K562 (cell line): ENCODE data around the gene HIVEP3. TPM values are rescaled to one million over a fixed set of nuclear protein-coding genes. Genes with fewer than 3 reads are reported as not detected.

Experiments used
- BHLHE40 ChIP-seq: IDR thresholded peaks from 2 replicates; pipeline ENCODE4 v1.6.1; 2011; ENCODE audit warnings: low read length, improper control_type of control experiment
- CHD4 ChIP-seq: fragments of 200-600 bp; sonication (generic); IDR thresholded peaks from 3 replicates; pipeline ENCODE4 v1.6.1; 2012; ENCODE audit warnings: low read depth, mild to moderate bottlenecking, mixed read lengths, low read length, inconsistent platforms; ENCODE audit not compliant: insufficient read depth, insufficient replicate concordance, poor library complexity, severe bottlenecking
- CTBP1 ChIP-seq: fragments of 450-650 bp; IDR thresholded peaks from 2 replicates; pipeline ENCODE4 v1.6.1; 2016; ENCODE audit warnings: borderline replicate concordance
- EGR1 ChIP-seq: fragments of 450-650 bp; conservative IDR thresholded peaks from 2 replicates; pipeline ENCODE4 v1.6.1; 2017; ENCODE audit warnings: mild to moderate bottlenecking
- FOXP1 ChIP-seq: sonication (generic); formaldehyde crosslinking; IDR thresholded peaks from 2 replicates; pipeline ENCODE4 v1.8.0; 2022; ENCODE audit warnings: mild to moderate bottlenecking, missing genetic modification reagents
- GATAD2B ChIP-seq: fragments of 450-650 bp; IDR thresholded peaks from 2 replicates; pipeline ENCODE4 v1.6.1; 2017; ENCODE audit warnings: mild to moderate bottlenecking, borderline replicate concordance
- JUN ChIP-seq, 2 experiments: sonication (generic) in 1 of 2; formaldehyde crosslinking in 1 of 2; IDR thresholded peaks; 2 replicates each; pipeline versions ENCODE4 v1.6.1 to v1.8.0; 2012 to 2022; ENCODE audit warnings: borderline replicate concordance in 2 of 2, mild to moderate bottlenecking in 2 of 2, improper control_type of control experiment in 1 of 2, low read depth in 1 of 2, low read length in 1 of 2, missing genetic modification reagents in 1 of 2
- KAT7 ChIP-seq: sonication (generic); formaldehyde crosslinking; IDR thresholded peaks from 2 replicates; pipeline ENCODE4 v1.8.0; 2022; ENCODE audit warnings: missing genetic modification reagents, mild to moderate bottlenecking, borderline replicate concordance
- KDM2B ChIP-seq: fragments of 250-450 bp; sonication (Bioruptor Pico); IDR thresholded peaks from 2 replicates; pipeline ENCODE4 v1.8.0; 2021; ENCODE audit warnings: mild to moderate bottlenecking, moderate library complexity
- LEF1 ChIP-seq: fragments of 450-650 bp; IDR thresholded peaks from 2 replicates; pipeline ENCODE4 v1.6.1; 2016; ENCODE audit warnings: mild to moderate bottlenecking
- MAFF ChIP-seq: IDR thresholded peaks from 2 replicates; pipeline ENCODE4 v1.6.1; 2012; ENCODE audit warnings: low read length, improper control_type of control experiment
- NR4A1 ChIP-seq, 2 experiments: fragments of 250-450 bp in 1 of 2; fragments of 450-650 bp in 1 of 2; sonication (Bioruptor Pico) in 1 of 2; IDR thresholded peaks; 2 replicates each; pipeline versions ENCODE4 v1.4.0 to v1.6.1; 2016 to 2020; ENCODE audit warnings: mild to moderate bottlenecking in 2 of 2, missing compliant biosample characterization in 1 of 2, missing genetic modification characterization in 1 of 2, moderate library complexity in 1 of 2
- PCBP1 ChIP-seq: fragments of 200-400 bp; formaldehyde crosslinking; IDR thresholded peaks from 2 replicates; pipeline ENCODE4 v1.6.1; 2018; ENCODE audit warnings: mild to moderate bottlenecking, low read depth, low read length; ENCODE audit not compliant: poor library complexity, severe bottlenecking
- RBBP5 ChIP-seq: fragments of 200-600 bp; sonication (generic); IDR thresholded peaks from 2 replicates; pipeline ENCODE4 v1.6.1; 2012; ENCODE audit warnings: borderline replicate concordance, mild to moderate bottlenecking, low read length, control low read depth, inconsistent platforms; ENCODE audit not compliant: insufficient read depth, poor library complexity, severe bottlenecking
- TBP ChIP-seq: optimal IDR thresholded peaks from 2 replicates; pipeline ENCODE3; 2011; ENCODE audit warnings: low read depth, low read length, improper control_type of control experiment
- U2AF1 ChIP-seq: fragments of 200-400 bp; formaldehyde crosslinking; optimal IDR thresholded peaks from 2 replicates; pipeline ENCODE3; 2017; ENCODE audit warnings: mild to moderate bottlenecking, low read depth, low read length, moderate library complexity
- ZNF277 ChIP-seq: fragments of 250-450 bp; sonication (Bioruptor Pico); IDR thresholded peaks from 2 replicates; pipeline ENCODE4 v1.8.0; 2022; ENCODE audit warnings: inconsistent platforms, mild to moderate bottlenecking, moderate library complexity, borderline replicate concordance
- ZNF511 ChIP-seq: sonication (generic); formaldehyde crosslinking; IDR thresholded peaks from 2 replicates; pipeline ENCODE4 v1.8.0; 2022; ENCODE audit warnings: mild to moderate bottlenecking, missing genetic modification reagents
- polyA plus RNA-seq, 8 experiments: library from polyadenylated mRNA; depleted of rRNA in 4 of 8; stranded (reverse) in 5 of 8; unstranded in 3 of 8; fragments of >200 nt; fragmentation: Nextera tagmentation in 2 of 8; fragmentation: Illumina TruSeq in 1 of 8; extraction: Ambion mirVana in 2 of 8; extraction: Trizol in 1 of 8; gene quantifications; 2 replicates each; pipeline versions ENCODE4 v1.2.1 to v1.2.3, GENCODE V29; 2011 to 2014; ENCODE audit warnings: inconsistent platforms in 1 of 8, missing spikeins in 1 of 8
- total RNA-seq, 7 experiments: library from RNA; depleted of rRNA in 6 of 7; stranded (reverse); fragments of >200 nt in 6 of 7; fragmentation: Illumina TruSeq in 2 of 7; extraction: Trizol in 2 of 7; gene quantifications; 2 replicates each; pipeline versions ENCODE4 v1.2.1 to v1.2.3, GENCODE V29; 2011 to 2021; ENCODE audit warnings: low replicate concordance in 1 of 7
- TF ChIP-seq, protein P1 (sequence below): fragments of 250-450 bp; sonication (Bioruptor Pico); IDR thresholded peaks from 2 replicates; pipeline ENCODE4 v1.4.0; 2020; ENCODE audit warnings: mild to moderate bottlenecking

The HIVEP3 gene
- total and polyA plus RNA-seq, 9 of the 15 experiments (the other 6 are each of a cell fraction or from before 2014, with no cell fraction given) = 0.09 to 0.58 (median 0.34) TPM; not detected in 1

GRCh38 chr1:41496080-41497055, 422.4 kb downstream of the HIVEP3 start (continued):
- TF ChIP-seq TBP (peak; percentile 18), MAFF (no peak), KAT7 (CRISPR knock-in tag) (0 out of 2 replicates have a peak, but pooled peaks have one; percentile 35), NR4A1 (CRISPR knock-in tag; IDR thresholded peaks at IDR 0.05) (no peak), NR4A1 (tag; IDR thresholded peaks at IDR 0.05) (0 out of 2 replicates have a peak, but pooled peaks have one; percentile 37), RBBP5 (peak; percentile 59), U2AF1 (peak; percentile 90), BHLHE40 (peak; percentile 97), KDM2B (CRISPR knock-in tag) (0 out of 2 replicates have a peak, but pooled peaks have one; percentile 33), PCBP1 (peak; percentile 63), EGR1 (peak; percentile 53), JUN (IDR thresholded peaks at IDR 0.05; ENCODE audit: borderline replicate concordance, low read depth, low read length) (peak; percentile 97), JUN (CRISPR knock-in tag; IDR thresholded peaks at IDR 0.05; ENCODE audit: borderline replicate concordance) (peak; percentile 97), ZNF277 (CRISPR knock-in tag) (no peak), CTBP1 (peak; percentile 97), CHD4 (peak; percentile 87), FOXP1 (CRISPR knock-in tag) (peak; percentile 74), GATAD2B (peak; percentile 55; the same call in 1 of the 2 replicates), LEF1 (peak; percentile 50; the same call in 1 of the 2 replicates), ZNF511 (peak; percentile 76)
- TF ChIP-seq, protein P1, sequence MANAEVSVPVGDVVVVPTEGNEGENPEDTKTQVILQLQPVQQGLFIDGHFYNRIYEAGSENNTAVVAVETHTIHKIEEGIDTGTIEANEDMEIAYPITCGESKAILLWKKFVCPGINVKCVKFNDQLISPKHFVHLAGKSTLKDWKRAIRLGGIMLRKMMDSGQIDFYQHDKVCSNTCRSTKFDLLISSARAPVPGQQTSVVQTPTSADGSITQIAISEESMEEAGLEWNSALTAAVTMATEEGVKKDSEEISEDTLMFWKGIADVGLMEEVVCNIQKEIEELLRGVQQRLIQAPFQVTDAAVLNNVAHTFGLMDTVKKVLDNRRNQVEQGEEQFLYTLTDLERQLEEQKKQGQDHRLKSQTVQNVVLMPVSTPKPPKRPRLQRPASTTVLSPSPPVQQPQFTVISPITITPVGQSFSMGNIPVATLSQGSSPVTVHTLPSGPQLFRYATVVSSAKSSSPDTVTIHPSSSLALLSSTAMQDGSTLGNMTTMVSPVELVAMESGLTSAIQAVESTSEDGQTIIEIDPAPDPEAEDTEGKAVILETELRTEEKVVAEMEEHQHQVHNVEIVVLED (CRISPR knock-in tag) = peak; percentile 83
